WTC11 (cell line): ENCODE results near the gene AFAP1L1. TPM values are rescaled to one million over a fixed set of nuclear protein-coding genes. Genes with fewer than 3 reads are reported as not detected.

Source experiments
- ATAC-seq: fragments of 200-7000 bp; cut with Tn5 transposase; 2 replicates; pipeline ENCODE4 v1.10.0; 2021; ENCODE audit warnings: mild to moderate bottlenecking, moderate library complexity
- CTCF ChIA-PET: fragments of 300-600 bp; sonication (Branson Sonifier 250); formaldehyde crosslinking; loops from one replicate; lab custom pipeline; 2021; ENCODE audit warnings: antibody characterized with exemption; lab: Charles Lee
- POLR2A ChIA-PET: fragments of 350-600 bp; sonication (Branson Sonifier 250); formaldehyde crosslinking; loops from one replicate; lab custom pipeline; 2021; ENCODE audit warnings: antibody characterized with exemption; lab: Charles Lee
- DNase-seq: peaks from one replicate; pipeline ENCODE4 v3.0.0; 2021; ENCODE audit warnings: low spot score
- H3K27ac Mint-ChIP-seq: 2 replicates; pipeline ENCODE4 v1.8.0; 2021; ENCODE audit warnings: mixed read lengths
- H3K27me3 Mint-ChIP-seq: 2 replicates; pipeline ENCODE4 v1.8.0; 2021; ENCODE audit warnings: low read depth, mild to moderate bottlenecking, moderate library complexity, mixed read lengths
- H3K36me3 Mint-ChIP-seq: 2 replicates; pipeline ENCODE4 v1.8.0; 2021; ENCODE audit warnings: mixed read lengths
- H3K4me1 Mint-ChIP-seq: 2 replicates; pipeline ENCODE4 v1.8.0; 2022; ENCODE audit warnings: mixed read lengths
- H3K4me3 Mint-ChIP-seq: 2 replicates; pipeline ENCODE4 v1.8.0; 2021; ENCODE audit warnings: mild to moderate bottlenecking, moderate library complexity, mixed read lengths
- H3K9me3 Mint-ChIP-seq: 2 replicates; pipeline ENCODE4 v1.8.0; 2021; ENCODE audit warnings: mixed read lengths
- ATF6 ChIP-seq: sonication (generic); formaldehyde crosslinking; IDR thresholded peaks from 2 replicates; pipeline ENCODE4 v1.8.1; 2023; ENCODE audit warnings: mild to moderate bottlenecking, missing genetic modification reagents
- CBFB ChIP-seq: sonication (generic); formaldehyde crosslinking; IDR thresholded peaks from 2 replicates; pipeline ENCODE4 v1.8.1; 2022; ENCODE audit warnings: mild to moderate bottlenecking, low read depth, missing genetic modification reagents
- ELF4 ChIP-seq: sonication (generic); formaldehyde crosslinking; IDR thresholded peaks from 2 replicates; pipeline ENCODE4 v1.8.1; 2022; ENCODE audit warnings: low read depth, mild to moderate bottlenecking, moderate library complexity, missing genetic modification reagents
- EMX1 ChIP-seq: fragments of 250-450 bp; sonication (Bioruptor Pico); IDR thresholded peaks from 2 replicates; pipeline ENCODE4 v1.8.0; 2021; ENCODE audit warnings: mild to moderate bottlenecking
- ESRRA ChIP-seq: sonication (generic); formaldehyde crosslinking; IDR thresholded peaks from 2 replicates; pipeline ENCODE4 v1.8.1; 2022; ENCODE audit warnings: mild to moderate bottlenecking, missing genetic modification reagents, borderline replicate concordance
- FOXP1 ChIP-seq: sonication (generic); formaldehyde crosslinking; IDR thresholded peaks from 2 replicates; pipeline ENCODE4 v1.8.0; 2022; ENCODE audit warnings: missing genetic modification reagents, mild to moderate bottlenecking, moderate library complexity, borderline replicate concordance
- GRHL2 ChIP-seq: fragments of 250-450 bp; sonication (Bioruptor Pico); IDR thresholded peaks from 2 replicates; pipeline ENCODE4 v1.8.0; 2022; ENCODE audit warnings: mild to moderate bottlenecking, moderate library complexity; ENCODE audit not compliant: insufficient replicate concordance, severe bottlenecking
- MXD4 ChIP-seq: fragments of 250-450 bp; sonication (Bioruptor Pico); IDR thresholded peaks from 2 replicates; pipeline ENCODE4 v1.8.0; 2021; ENCODE audit warnings: mild to moderate bottlenecking, moderate library complexity, borderline replicate concordance
- NFATC4 ChIP-seq: fragments of 250-450 bp; sonication (Bioruptor Pico); IDR thresholded peaks from 2 replicates; pipeline ENCODE4 v1.9.0; 2021; ENCODE audit warnings: mild to moderate bottlenecking
- NFE2L1 ChIP-seq: sonication (generic); formaldehyde crosslinking; IDR thresholded peaks from 2 replicates; pipeline ENCODE4 v1.8.1; 2023; ENCODE audit warnings: missing genetic modification reagents
- OVOL2 ChIP-seq: fragments of 250-450 bp; sonication (Bioruptor Pico); IDR thresholded peaks from 2 replicates; pipeline ENCODE4 v1.9.0; 2021; ENCODE audit warnings: mild to moderate bottlenecking, borderline replicate concordance
- PREB ChIP-seq: sonication (generic); formaldehyde crosslinking; IDR thresholded peaks from 2 replicates; pipeline ENCODE4 v1.8.1; 2022; ENCODE audit warnings: mild to moderate bottlenecking, missing genetic modification reagents, moderate library complexity, borderline replicate concordance
- PRRX2 ChIP-seq: fragments of 250-450 bp; sonication (Bioruptor Pico); IDR thresholded peaks from 2 replicates; pipeline ENCODE4 v1.8.0; 2021; ENCODE audit warnings: mild to moderate bottlenecking
- RELA ChIP-seq: sonication (generic); formaldehyde crosslinking; IDR thresholded peaks from 2 replicates; pipeline ENCODE4 v1.8.1; 2022; ENCODE audit warnings: missing genetic modification reagents, mild to moderate bottlenecking, borderline replicate concordance
- RORB ChIP-seq: fragments of 250-450 bp; sonication (Bioruptor Pico); IDR thresholded peaks from 2 replicates; pipeline ENCODE4 v1.9.0; 2021; ENCODE audit warnings: mild to moderate bottlenecking
- ZNF532 ChIP-seq: fragments of 250-450 bp; sonication (Bioruptor Pico); IDR thresholded peaks from 2 replicates; pipeline ENCODE4 v1.9.0; 2021; ENCODE audit warnings: mild to moderate bottlenecking, borderline replicate concordance
- total RNA-seq: library from RNA; stranded (reverse); gene quantifications from 3 replicates; pipeline ENCODE4 v1.2.3, GENCODE V29; 2021
- TF ChIP-seq, protein P1 (sequence below): sonication (generic); formaldehyde crosslinking; IDR thresholded peaks from 2 replicates; pipeline ENCODE4 v1.8.1; 2023; ENCODE audit warnings: mild to moderate bottlenecking, missing genetic modification reagents, moderate library complexity
- TF ChIP-seq, protein P2 (sequence below): fragments of 200-600 bp; IDR thresholded peaks from 2 replicates; pipeline ENCODE4 v1.8.0; 2022; ENCODE audit warnings: antibody characterized with exemption
- TF ChIP-seq, protein P3 (sequence below): sonication (generic); formaldehyde crosslinking; IDR thresholded peaks from 2 replicates; pipeline ENCODE4 v1.8.1; 2023; ENCODE audit warnings: mild to moderate bottlenecking, missing genetic modification reagents
- TF ChIP-seq, protein P4 (sequence below): sonication (generic); formaldehyde crosslinking; IDR thresholded peaks from 2 replicates; pipeline ENCODE4 v1.8.1; 2022; ENCODE audit warnings: mild to moderate bottlenecking, moderate library complexity, missing genetic modification reagents

Gene AFAP1L1
- total RNA-seq, 1 experiment from 2014 or later = 8.4 TPM

GRCh38 chr5:149300441-149300840, 28.8 kb downstream of the AFAP1L1 start:
- DNase-seq = no peak
- Mint-ChIP-seq H3K27me3 (no peaks in the 10 kb centered on the region), H3K9me3 (no peaks in the 10 kb centered on the region), H3K4me3 (no peak overlapping the region), H3K27ac (no peak overlapping the region), H3K4me1 (peaks cover 11% of the 10 kb centered on the region), H3K36me3 (no peaks in the 10 kb centered on the region)
- ChIA-PET POLR2A (no interaction called here), CTCF (interaction anchor here (1.0 to 1.4 kb wide), 3 partner anchors 14 to 134 kb away, joined by 3 to 4 read pairs (median 3); no protein-coding TSS in a partner anchor)
- TF ChIP-seq, protein P1, sequence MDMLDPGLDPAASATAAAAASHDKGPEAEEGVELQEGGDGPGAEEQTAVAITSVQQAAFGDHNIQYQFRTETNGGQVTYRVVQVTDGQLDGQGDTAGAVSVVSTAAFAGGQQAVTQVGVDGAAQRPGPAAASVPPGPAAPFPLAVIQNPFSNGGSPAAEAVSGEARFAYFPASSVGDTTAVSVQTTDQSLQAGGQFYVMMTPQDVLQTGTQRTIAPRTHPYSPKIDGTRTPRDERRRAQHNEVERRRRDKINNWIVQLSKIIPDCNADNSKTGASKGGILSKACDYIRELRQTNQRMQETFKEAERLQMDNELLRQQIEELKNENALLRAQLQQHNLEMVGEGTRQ (CRISPR knock-in tag) = no peak
- TF ChIP-seq PREB (no peak), RELA (CRISPR knock-in tag) (no peak), FOXP1 (CRISPR knock-in tag) (no peak), OVOL2 (CRISPR knock-in tag) (no peak), GRHL2 (CRISPR knock-in tag) (no peak), MXD4 (CRISPR knock-in tag) (no peak), NFATC4 (CRISPR knock-in tag) (no peak), PRRX2 (CRISPR knock-in tag) (no peak), CBFB (CRISPR knock-in tag) (no peak), ZNF532 (CRISPR knock-in tag) (no peak), ATF6 (CRISPR knock-in tag) (no peak)
- TF ChIP-seq, protein P2, sequence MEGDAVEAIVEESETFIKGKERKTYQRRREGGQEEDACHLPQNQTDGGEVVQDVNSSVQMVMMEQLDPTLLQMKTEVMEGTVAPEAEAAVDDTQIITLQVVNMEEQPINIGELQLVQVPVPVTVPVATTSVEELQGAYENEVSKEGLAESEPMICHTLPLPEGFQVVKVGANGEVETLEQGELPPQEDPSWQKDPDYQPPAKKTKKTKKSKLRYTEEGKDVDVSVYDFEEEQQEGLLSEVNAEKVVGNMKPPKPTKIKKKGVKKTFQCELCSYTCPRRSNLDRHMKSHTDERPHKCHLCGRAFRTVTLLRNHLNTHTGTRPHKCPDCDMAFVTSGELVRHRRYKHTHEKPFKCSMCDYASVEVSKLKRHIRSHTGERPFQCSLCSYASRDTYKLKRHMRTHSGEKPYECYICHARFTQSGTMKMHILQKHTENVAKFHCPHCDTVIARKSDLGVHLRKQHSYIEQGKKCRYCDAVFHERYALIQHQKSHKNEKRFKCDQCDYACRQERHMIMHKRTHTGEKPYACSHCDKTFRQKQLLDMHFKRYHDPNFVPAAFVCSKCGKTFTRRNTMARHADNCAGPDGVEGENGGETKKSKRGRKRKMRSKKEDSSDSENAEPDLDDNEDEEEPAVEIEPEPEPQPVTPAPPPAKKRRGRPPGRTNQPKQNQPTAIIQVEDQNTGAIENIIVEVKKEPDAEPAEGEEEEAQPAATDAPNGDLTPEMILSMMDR = no peak
- no peak for ATAC-seq

GRCh38 chr5:149301049-149301743, 29.5 kb downstream of the AFAP1L1 start:
- ChIA-PET POLR2A (no interaction called here), CTCF (interaction anchor here (1.0 to 1.4 kb wide), 4 partner anchors 10 to 133 kb away, joined by 3 to 4 read pairs (median 3); no protein-coding TSS in a partner anchor)
- no peak overlapping the region for H3K4me3 Mint-ChIP-seq
- no peak for ATAC-seq
- H3K27me3 Mint-ChIP-seq = no peaks in the 10 kb centered on the region
- H3K36me3 Mint-ChIP-seq = no peaks in the 10 kb centered on the region
- no peaks in the 10 kb centered on the region for H3K9me3 Mint-ChIP-seq
- peaks cover 5% of the 10 kb centered on the region for H3K4me1 Mint-ChIP-seq
- TF ChIP-seq, protein P3, sequence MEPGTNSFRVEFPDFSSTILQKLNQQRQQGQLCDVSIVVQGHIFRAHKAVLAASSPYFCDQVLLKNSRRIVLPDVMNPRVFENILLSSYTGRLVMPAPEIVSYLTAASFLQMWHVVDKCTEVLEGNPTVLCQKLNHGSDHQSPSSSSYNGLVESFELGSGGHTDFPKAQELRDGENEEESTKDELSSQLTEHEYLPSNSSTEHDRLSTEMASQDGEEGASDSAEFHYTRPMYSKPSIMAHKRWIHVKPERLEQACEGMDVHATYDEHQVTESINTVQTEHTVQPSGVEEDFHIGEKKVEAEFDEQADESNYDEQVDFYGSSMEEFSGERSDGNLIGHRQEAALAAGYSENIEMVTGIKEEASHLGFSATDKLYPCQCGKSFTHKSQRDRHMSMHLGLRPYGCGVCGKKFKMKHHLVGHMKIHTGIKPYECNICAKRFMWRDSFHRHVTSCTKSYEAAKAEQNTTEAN = no peak
- TF ChIP-seq GRHL2 (CRISPR knock-in tag) (no peak), ELF4 (CRISPR knock-in tag) (no peak), ESRRA (CRISPR knock-in tag) (no peak), MXD4 (CRISPR knock-in tag) (no peak), NFE2L1 (CRISPR knock-in tag) (no peak), EMX1 (no peak), RORB (no peak)
- TF ChIP-seq, protein P4, sequence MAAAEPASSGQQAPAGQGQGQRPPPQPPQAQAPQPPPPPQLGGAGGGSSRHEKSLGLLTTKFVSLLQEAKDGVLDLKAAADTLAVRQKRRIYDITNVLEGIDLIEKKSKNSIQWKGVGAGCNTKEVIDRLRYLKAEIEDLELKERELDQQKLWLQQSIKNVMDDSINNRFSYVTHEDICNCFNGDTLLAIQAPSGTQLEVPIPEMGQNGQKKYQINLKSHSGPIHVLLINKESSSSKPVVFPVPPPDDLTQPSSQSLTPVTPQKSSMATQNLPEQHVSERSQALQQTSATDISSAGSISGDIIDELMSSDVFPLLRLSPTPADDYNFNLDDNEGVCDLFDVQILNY (CRISPR knock-in tag) = no peak
- H3K27ac Mint-ChIP-seq = no peak overlapping the region
- DNase-seq = no peak
